ENCODE data around the gene SHB.

The SHB gene

DNA sequence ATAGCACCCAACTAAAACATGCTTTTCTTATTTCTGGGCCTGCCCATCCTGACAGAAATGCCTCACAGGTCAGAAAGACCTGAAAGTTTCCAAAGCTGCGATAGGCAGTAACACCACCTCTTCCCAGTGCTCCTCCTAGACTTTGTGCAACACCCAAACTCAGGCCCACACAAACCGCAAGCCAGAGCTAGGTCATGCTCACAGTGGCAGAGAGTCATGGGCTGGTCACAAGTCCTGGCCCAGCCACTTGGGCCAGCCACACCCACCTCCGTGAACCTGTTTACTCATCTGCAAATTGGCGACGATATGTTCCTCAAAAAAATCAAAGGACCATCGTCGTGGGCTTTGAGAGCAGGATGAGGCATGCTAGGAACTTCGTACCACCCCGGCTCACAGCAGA, 121.0 kb downstream of the SHB start:
- no peak for DNase-seq

DNA sequence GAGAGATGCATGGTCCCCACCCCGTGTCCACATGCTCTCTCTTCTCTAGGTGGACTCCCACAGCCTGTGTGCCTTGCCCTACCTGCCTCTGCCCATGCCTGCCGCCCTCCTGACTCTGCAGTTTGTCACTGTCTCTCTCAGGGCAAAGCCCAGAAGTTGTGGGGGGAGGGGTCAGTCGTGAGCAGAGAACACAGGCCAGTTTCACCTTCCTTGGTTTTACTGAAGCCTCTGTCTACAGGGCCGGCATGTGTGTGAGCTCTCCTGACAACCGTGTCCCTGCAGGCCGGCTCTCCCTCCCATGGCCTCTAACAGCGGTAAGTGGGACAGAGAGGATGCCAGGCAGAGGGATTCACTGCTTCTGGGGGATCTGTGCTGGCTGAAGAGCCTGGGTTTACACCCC, 121.6 kb downstream of the SHB start:
- DNase-seq, result no peak

DNA sequence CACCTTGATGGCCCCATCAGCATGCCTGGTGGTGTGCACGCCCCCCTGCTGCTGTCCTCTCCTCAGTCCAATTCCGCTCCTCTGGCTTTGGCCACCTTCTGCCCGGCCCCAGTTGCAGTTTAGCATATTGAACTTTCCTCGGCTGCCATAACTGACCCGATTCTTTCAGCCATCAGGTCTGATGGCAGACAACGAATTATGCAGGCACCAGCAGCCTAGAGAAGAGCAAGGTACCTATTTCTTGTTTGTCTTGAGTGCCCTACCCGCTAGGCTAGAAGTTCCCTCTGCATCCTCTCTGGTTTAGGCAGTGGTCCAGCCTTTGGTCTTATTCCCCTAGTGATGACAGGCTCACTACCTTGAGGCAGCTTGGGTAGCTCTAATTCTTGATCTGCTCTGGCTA, 122.1 kb downstream of the SHB start:
- no peak for DNase-seq

DNA sequence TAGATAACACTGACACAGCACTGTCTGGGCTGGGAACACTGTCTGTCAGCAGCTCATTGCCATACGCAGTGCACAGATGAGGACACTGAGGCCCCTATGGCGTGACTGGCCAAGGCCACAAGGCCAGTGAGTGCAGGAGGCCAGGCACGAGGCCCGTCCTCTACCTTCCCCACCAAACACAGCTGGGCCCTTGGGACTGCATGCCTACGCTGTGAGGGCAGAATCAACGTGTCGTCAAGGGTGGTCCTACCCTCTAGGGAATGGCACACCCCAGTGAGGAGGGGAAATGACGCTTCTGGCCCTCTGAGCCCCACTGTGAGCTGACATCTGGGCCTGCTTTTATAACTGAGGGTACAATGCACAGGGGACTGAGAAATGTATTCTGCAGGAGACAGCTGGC, 123.0 kb downstream of the SHB start:
- no peak for DNase-seq

DNA sequence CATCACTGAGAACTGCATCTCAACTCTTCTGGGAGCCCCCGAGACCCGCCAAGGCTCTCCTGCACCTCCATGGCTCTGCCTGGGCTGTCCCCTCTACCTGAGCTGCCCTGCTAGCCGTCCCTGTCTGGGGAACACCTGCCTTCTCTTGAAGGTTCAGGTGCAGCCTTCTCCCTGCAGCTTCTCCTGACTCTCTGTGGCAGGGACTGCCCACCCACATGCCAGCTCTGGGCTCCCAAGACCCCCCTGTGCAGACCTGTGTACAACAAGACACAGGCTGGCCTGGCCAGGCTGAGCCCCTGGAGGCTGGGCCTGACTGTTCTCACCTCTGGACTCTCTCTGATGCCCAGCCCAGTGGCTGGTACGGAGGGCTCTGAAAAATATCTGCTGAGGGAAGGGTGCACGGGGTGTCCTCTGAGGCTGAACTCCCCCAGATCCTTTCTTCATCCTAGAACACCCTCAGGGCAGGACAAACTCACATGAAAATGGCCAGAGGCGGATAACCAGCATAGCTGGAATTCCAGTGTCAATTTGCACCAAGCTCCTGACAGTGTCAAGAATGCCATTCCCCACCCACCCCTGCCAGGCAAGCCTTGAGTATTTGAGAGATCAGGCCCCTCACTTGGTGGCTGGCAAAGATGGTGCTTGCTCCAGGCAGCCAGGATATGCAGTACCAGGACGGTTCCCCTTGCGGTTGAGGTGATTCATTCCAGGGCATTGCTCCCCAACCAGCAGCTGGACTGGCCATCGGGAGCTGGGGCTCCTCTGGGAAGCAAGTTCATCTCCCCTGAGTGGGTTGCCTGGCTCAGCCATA, 124.2 kb downstream of the SHB start:
- DNase-seq, result no peak

DNA sequence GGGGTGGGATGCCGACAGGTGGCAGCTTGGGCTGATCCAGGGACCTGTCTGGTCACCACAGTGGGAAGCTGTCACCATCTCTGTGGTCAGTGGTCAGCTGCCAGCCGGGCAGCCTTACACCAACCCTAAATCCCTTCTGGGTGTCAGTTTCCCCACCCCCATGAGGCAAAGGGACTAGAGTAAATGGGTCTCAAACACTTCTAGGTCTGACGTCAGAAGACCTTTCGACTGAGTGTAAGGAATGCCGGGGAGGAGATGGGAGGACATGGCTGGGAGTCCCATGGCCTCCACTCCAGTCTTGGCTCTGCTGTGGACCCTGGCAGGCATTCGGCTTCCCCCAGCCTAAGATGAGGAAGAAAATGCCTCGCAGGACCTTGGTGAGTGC, 124.8 kb downstream of the SHB start:
- no peak for DNase-seq

DNA sequence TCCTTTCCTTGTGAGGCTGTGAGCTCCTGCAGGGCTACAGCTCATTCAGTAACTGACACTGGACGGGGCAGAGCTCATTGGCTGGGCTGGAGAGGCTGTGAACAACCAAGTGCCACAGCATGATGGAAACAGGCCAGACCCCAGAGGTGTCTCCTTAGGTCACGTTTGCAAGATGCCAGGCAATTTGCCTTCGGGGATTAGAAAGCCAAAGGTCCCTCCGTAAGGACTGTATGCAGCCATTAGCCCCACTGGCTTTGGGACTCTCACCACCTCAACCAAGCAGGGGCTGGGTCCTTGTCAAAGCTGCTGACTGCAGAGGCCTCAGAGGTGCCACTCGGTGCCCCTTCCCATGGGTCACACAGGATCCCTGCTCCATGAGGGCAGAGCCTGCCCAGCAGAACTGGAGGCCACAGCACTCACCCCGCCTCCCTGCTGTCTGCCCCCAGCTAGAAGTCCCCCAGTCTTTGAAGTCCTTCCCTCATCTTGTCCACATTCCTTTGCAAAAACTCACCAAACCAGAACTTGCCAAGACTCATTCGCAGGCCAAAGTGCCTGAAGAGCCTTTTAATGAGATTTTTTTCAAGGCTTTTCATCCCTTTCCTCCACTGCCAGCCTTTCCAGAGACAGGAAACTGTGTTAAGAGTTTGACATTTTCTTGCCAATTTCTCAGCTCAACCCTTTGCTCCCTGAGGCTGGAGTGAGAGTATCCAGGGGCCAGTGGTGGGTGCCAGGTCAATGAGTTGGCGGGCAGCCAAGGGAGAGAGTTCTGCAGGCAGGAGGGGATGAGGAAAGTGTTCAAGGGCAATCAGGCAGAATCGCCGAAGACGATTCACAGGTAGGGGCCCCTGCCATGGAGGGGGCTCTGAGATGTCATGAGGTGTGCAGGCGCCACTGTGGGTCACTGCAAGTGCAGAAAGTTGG, 125.4 kb downstream of the SHB start:
- DNase-seq, result no peak

DNA sequence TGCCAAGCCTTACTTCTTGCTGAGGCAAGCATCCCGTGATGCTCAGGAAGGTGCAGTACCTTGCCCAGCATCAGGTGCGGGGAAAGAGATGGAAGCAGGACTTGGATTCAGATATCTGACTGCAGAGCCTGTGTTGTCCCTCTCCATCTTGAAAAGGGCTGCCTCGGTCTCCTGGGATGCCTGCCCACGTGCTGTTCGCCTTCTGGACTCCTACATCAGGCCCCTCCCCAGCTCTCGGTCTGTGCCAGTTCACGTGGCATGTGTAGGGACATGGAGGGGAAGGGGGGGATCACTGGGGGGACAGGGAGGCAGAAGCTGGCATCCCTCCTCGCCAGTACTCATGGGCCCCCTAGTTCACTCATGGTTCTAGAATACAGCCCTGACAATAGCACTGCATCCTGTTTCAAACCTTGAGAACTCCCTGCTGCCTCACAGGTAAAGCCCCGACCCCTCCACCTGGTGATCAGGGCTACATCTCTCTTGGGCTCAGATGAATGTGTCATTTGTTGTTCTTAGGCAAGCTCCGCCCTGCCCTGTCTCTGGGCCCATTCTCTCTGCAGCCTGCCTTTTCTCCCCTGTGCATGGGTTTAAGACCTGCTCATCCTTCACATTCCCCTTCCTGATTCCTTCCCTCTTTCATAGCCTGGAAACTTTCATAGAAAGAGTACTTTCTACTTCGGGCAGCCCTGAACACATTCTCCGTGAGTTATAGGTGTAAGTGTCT, 126.2 kb downstream of the SHB start:
- DNase-seq, result no peak

DNA sequence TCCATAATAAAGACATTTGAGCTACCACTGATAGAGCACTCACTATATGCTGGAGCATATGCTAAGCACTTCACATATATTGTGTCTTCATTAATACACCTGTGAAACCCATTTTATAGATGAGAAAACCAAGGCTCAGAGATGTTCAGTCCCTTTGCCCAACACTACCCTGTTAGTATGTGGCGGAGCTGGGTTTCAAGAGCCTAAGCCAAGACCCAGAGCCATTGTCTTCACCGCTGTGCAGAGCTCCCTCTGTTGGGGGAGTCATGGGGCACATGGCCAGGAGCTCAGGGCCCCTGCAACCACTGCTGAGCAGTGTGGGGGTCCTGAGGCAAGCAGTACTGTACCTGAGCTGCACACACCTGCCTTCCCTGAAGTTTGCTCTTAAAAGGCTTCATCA, 127.8 kb downstream of the SHB start:
- DNase-seq, result no peak

DNA sequence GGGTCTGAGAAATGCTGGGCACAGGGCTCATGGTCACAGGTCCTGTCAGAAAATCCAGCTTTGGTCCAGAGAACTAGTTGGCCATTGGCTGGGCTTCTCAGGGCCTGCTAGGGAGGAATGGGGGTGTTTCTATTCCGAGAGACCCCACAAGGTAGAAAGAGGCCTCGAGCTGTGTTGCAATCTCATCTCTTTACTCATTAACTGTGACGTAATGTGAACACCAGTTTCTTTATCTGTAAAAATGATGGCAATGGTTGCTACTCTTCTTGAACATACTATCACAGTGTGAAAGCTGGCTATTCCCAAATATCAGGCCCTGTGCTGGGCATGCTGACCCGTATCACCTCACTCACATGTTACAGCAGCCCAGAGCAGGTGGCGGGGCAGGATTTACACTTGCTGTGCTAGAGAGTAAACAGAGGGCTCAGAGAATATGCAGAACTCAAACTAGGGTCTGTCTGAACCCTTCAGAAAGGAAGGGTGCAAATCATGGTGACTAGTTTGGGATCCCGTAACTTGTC, 129.4 kb downstream of the SHB start:
- DNase-seq, result no peak

DNA sequence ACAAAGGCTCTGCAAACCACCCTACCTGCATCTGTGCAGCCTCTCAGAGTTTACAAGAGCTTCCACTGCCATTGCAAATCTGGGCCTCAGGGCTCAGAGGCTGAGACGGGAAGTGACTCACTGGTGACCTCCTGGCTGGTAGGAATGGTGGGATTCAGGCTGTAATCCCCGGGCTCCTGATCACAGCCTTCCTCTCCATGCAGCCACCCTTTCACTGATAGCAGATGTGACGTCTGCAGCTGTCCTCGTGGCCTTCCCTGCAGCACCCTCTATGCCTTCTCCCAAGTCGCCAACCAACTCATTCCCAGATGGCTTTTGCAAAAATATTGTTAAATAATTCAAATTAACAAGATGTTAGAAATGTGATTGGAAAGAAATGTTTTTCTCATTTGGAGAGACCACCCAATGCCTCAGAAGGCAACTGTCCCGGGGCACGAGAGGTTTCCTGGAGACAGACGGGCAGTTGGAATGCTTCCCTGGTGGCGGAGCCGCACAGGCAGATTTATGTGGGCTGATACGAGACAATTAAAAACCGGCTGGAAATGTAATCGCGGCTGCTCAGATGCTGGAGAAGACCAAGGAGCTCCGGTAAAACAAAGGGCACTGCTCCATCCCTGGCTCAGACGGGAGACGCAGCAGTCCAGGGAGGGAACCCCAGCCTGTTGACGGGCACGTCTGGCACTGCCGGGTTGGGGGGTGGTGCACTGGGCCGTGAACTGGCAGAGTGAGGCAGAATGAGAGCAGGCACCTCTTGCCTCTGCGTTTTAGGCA, 130.7 kb downstream of the SHB start:
- no peak for DNase-seq

DNA sequence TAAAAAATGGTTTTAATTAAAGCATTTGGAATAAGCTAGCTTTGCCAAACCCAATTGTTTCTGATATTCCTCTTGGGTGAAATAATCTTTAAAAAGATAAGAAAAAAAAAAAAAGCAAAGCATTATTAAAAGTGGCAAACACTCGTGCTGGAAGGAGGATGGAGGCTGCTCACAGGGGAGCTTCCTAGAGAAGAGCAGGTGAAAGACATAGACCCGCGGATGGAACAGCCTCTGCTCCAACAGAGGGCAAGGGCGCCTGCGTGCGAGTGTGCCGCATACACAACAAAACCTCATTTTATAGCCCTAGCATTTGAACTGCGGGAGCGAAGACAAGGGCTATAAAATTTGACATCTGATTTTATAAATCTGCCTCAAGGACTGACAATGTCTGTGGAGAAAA, 131.7 kb downstream of the SHB start:
- DNase-seq, result no peak

DNA sequence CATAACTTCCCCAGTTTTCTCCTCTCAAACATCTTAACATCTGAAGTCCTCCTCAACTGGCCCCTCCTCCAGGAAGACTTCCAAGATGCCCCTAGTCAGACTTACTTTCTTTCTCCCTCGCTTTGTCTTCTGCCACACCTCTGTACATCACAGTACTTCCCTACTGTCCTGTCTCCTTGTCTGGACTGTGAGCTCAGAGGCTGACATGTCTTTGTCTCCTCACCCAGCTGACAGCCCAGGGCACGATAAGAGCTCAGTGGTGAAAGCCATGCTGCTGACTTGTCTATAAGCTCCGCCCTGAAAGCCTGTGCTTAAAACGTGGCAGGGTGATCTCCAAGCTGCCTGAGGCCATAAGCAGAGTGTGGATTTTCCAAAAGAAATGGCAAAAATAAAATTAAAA, 132.1 kb downstream of the SHB start:
- no peak for DNase-seq

DNA sequence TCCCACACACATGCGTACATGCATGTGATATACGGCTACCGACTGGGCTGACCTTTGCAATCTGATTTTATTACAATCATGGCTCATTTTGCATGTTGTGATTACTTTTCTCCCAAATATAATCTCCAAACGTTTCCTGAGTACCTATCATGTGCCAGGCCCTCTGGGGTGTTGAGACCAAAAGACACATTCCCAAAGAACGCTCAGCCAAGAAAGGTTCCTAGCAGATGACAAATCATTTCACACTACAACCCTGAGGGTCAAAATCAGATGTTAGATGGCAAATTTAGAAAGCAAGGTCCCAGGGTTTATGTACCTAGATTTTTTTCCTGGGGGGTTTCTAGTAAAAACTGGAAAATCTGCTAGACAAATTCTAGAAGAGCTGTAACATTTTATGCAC, 132.7 kb downstream of the SHB start:
- no peak for DNase-seq

DNA sequence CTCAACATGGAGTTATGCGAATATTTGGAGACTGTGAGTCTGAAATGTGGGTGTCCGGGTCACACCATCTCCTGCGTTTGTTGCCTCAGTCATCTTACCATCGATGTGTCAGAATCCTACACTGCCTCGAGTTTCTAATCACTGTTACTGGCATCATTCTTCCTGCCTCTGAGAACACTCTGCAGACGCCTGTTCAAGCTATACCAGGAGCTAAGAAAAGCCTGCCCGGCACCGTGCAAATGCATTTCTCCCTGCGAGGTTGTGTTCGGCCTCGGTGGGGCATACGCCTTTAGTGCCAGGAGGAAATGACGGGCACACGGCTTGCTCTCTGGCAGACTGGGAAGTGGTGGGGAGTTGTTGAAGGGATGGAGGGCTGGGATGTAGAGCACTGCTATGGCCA, 133.9 kb downstream of the SHB start:
- DNase-seq, result no peak

DNA sequence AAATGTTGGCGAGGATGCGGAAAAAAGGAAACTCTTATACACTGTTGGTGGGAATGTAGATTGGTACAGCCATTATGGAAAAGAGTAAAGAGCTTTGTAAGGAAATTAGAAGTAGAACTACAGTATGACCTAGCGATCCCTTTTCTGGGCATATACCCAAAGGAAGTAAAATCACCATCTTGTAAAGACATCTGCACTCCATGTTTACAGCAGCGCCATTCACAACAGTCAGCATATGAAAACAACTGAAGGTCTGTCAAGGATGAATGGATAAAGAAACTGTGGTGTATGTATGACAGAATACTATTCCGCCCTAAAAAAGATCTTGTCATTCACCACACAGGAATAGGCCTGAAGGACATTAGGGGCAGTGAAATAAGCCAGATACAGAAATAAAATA, 137.4 kb downstream of the SHB start:
- DNase-seq, result no peak

DNA sequence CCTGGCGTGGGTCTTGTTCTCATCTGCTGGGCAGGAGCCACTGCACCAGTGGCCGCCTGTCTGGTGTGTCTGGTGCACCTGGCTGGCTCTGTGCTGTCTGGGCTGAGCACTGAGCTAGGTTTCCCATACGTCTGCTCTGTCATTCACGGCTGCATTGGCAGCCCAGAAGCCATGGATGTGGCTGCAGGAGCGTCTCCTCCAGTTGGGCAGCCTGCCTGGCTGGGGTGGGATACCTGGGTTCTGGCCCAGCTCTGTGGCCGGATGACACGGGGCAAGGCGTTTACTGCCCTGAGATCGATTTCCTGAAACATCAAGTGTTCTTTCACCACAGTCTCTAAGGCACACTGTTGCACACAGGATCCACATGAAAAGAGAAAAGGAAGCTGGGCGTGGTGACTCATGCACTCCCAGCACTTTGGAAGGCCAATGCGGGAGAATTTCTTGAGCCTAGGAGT, 139.6 kb downstream of the SHB start:
- DNase-seq, result no peak

DNA sequence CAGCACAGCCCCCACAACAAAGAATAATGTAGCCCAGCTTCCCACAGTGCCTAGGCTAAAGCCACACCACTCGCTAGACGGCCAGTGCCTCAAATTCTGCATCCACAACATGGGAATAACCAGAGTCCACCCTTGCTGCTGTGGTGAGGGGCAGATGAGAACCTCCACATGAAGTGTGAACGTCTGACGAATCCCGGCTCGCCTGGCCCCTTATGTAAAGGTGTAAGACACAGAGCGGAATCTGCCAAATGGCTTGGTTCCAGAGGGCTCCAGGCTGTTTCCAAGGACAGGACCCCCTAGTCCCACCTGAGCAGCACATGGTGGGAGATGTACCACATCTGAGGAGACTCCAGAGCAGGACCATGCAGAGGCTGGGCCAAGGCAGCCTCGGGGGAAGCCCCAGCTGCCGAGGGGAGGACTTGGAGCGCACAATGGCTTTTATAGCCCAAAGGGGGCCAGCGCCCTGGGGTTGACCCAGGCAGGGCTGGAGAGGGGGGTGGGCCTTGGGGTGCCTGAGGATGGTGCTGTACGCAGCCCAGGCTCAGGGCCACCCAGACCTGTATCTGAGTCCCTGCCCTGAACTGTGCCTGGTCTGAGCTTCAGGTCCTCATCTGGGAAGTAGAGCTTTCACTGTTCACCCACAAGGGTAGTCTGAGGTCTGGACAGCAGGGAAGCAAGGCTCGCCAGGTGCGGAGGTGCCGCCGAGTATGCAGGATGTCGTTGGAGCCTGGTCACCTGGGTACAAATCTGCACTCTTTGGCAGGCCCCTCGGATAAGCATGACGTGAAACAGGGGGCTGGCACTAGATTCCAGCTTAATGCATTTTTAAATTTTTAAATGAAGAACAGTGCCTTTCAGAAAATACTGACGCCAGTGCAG, 140.2 kb downstream of the SHB start:
- DNase-seq, result no peak

DNA sequence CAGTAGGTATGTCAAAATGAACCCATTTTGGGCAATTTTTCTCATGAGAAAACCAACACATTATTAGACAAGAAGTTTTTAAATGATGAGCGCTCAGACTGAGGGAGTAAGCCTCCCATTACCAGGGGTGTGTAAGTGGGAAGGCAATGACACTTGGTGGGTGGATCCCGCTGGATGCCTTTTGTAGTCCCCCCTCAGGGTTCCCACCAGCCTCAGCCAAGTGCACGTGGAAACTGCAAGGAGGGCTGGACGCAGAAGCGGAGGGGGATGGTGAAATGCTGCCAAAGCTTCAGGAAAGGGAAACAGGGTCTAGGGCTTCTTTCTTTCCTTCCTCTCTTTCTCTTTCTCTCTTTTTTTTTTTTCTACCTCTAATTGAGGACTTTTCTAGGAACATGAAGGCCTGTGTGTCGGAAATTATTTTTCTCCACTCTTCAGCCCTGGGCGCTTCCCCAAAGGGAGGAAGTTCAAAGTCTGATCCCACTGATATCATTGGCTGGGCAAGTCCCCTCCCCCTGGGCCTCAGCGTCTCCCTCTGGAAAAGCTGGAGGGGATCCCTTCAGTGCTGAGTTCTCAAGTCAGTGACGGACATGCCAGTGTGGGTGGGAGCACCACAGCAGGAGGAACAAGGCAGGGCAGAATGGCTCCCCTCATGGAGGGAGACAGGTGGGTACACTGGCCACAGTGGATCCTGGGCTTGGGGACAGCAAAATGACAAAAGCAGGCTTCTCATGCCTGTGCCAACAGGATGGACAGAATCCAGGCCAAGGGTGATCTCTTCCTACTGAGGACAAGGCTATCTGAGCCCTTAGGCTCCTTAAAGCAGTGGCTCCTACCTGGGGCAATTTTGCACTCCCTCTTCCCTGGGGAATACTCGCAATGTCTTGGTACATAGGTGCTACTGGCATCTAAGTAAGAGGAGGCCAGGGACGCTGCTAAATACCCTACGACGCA, 141.2 kb downstream of the SHB start:
- DNase-seq, result no peak

DNA sequence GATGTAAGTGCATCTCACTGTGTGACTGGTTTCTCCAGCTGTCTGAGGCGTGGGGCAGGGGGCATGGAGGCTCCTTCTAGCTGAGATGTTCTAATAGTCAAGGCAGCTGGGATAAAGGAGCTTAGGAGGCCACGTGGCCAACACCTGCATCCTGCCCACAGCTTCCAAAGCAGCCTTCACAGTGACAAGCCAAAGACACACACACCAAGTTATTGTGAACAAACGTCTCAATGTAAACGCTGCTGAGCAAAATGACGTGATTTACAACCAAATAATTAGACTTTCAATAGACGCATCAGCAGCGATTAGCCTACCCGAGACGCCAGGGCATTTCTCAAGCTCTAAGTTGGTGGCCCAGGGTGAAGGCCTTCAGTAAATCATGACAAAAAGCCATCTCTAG, 141.9 kb downstream of the SHB start:
- no peak for DNase-seq
